ENCODE data around the gene EP300.

The EP300 gene

DNA sequence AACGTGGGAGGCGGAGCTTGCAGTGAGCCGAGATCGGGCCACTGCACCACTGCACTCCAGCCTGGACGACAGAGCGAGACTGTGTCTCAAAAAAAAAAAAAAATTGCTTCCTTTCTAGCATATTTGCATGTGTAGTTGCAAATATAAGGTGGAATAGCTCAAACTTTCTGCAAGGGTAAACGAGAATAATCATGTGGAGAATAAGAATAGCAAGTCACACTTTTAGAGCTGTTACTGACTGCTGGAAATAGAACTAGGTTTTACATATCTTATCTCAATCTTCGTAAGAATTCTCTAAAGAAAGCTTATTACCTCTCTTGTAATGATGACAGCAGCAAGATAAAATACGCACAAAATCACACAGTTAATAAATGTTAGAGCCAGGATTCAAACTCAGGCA, 114.3 kb downstream of the EP300 start:
- DNase-seq (ENCODE audit: low spot score), result no peak

DNA sequence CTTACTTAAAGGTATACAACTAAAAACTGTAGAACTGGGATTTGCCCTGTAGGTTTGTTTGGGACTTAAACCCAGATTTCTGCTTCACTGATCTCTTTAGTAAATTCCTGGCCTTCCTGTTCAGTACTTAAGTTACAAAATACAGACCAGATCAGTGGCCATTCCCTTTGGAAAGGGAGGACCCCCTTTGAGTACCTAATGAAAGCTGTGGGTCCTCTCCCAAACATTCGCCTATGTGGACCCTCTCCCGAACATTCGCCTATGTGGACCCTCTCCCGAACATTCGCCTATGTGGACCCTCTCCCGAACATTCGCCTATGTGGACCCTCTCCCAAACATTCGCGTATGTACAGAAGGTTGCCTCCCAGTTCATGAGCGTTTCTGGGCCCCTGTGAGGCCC, 123.0 kb downstream of the EP300 start:
- DNase-seq (ENCODE audit: low spot score), result no peak

DNA sequence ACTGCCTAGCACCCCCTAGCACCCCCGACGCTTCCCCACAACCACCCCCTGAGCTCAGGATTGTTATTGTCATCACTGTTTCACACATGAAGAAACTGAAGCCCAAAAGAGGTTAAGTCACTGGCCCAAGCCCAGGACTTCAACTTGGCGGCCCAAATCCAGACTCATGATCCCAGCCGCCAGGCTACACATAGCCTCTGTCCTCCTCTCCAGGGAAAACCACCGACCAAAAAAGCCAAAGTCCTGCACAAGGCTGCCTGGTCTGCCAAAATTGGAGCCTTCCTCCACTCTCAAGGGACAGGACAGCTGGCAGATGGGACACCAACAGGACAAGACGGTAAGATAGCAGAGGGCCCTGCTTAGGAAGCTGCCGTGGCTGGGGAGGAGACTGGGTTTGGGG, 123.5 kb downstream of the EP300 start:
- no peak for DNase-seq (ENCODE audit: low spot score)

DNA sequence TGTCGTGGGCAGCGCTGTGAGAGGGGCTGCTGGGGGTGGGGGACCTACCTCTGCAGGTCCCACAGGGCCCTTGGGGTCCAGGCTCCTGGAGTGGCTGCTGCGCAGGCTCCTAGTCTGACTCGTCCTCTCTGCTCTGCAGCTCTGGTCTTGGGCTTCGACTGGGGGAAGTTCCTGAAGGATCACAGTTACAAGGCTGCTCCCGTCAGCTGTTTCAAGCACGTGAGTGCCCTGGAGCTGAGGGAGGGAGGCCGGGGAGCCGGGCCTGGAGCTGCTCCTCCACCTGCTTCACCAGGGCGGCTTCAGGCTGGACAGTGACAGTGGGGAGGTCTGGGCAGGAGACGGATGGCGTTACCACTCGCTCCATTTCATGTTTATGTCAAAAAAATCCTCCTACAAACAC, 124.6 kb downstream of the EP300 start:
- DNase-seq (ENCODE audit: low spot score), result no peak

DNA sequence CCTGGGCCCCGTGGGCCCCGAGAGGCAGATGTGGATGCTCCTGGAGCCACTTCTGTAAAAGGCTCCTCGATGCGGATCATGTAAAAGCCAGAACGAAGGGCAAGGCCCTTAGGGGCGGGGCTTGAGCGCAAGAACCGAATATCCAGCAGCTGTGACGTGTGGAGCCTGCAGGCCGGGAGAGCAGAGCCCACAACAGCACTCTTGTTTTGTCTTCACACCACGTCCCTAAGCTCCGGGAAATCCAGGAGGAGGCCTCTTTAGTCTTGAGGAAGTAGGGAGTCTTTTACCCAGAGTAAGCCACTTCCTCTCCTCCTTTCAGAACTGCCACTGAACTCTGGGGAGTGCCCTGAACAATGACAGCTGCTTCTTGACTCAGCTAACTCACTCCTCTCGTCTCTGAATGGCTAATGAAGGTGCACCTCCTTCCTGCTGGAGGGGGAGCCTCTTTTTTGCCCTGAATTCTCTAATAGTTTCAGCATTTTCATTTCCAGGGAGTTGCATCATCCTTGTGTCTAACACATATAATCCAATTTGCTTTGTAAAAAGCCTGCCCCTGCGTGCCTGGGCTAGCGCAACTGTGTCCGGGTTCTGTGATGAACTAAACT, 125.3 kb downstream of the EP300 start:
- peak; percentile 70 for DNase-seq (ENCODE audit: low spot score)

DNA sequence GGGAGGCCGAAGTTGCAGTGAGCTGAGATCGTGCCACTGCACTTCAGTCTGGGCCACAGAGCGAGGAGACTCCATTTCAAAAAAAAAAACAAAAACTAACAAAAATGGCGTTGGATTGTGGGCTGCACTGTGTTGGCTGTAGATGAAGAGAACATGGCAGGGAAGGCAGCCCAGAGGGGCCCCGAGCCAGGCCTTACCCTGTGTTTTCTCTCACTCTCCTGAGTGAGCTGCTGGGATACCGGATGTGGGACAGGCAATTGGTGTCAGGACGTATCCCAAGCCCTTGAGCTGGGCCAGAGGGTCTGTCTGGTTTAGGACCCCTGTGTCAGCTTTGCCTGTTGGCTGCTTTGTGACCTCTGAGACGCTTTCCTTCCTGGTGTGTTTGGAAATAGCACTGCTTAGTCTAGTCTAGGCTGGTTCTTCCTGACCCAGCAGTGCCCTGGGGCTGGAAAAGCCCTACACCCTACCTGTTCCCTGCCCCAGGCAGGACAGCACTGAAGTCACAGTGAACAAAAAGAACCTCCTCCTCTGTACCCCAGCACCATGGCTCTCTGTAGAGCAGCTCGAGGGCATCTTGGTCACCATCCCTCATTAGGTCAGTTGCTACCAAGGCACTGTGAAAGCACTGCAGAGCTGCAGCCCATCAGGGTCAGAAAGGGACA, 130.6 kb downstream of the EP300 start:
- DNase-seq (ENCODE audit: low spot score), result no peak

DNA sequence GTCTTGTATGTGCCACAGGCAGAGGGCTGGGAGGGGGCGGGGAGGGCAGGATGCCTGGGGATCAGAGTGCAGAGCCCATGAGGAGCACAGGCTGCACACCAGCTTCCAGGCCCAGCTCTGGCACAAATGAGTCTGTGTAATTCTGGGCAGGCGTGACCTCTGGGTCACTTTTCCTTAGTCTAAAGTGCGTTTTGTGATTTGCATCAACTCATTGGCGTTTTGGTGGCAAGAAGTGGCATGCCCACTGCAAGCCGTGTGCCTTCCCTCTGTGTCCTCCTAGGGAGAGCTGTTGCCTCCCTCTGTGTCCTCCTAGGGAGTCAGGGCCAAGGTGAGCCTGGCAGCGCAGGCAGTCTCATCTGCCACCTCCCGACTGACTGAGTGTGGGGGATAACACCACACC, 131.1 kb downstream of the EP300 start:
- no peak for DNase-seq (ENCODE audit: low spot score)

DNA sequence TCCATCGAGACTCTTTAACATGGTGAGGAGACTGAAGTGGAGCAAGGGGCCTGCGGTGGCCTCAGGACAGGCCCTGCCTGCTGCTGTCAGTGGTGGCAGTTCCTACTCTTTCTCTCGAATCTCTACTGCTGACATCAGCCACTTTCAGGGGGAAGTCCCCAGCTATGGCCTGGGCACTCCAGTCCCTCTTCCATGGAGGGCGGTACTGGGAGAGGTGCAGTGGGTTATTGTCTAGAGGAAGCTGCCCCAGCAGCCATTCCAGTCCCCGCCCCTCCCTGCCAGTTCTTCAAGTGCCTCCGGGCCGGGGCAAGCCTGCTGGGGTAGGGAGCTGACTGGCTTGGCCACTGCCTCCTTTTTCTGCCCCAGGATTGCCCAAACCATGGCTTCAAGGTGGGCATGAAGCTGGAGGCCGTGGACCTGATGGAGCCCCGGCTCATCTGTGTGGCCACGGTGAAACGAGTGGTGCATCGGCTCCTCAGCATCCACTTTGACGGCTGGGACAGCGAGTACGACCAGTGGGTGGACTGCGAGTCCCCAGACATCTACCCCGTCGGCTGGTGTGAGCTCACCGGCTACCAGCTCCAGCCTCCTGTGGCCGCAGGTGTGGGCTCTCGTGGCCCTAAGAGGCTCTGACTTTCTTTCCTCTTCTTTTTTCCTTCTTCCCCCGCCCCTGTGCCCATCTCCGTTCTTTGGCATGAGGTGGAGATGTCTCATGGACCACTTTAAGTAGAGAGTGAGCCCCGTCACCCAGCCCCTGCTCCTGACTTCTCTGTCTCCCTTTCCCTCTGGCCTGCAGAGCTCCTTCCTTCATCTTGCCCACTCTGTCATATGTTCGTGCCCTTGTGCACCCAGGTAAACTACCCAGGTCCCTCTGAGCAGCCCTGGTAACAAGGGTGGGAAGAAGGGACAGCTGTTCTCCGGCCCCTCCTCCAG, 134.6 kb downstream of the EP300 start:
- no peak for DNase-seq (ENCODE audit: low spot score)

DNA sequence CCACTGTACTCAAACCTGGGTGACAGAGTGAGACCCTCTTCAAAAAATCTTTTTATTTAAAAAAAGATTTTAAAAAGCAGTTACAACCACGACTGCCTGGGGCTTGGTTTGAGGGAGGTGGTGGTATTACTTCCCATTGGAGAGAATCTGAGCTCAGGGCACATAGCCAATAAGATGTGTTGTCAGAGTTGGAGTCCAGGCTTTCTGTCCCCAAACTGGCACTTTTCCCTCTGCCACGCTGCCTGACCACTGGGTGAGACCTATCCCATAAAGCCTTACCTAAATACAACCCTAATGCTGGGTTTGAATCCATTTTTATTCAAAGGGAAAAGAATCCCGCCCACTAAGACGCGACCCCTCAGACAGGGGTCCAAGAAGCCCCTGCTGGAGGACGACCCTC, 136.8 kb downstream of the EP300 start:
- no peak for DNase-seq (ENCODE audit: low spot score)
